MCF 10A (cell line): ENCODE measurements around the gene KLHL3. TPM values are rescaled to one million over a fixed set of nuclear protein-coding genes. Genes with fewer than 3 reads are reported as not detected.
A peak's percentile ranks its signal among the peaks of the same experiment; 100 is the strongest.

Experiments used
- BruUV-seq: library from RNA; stranded (reverse); fragments of 400-500 nt; replicated peaks from 2 replicates; lab custom pipeline; 2021; lab: Mats Ljungman, UMichigan
- CTCF ChIA-PET: fragments of 300-600 bp; sonication (Branson Sonifier 250); formaldehyde crosslinking; extraction: SDS; loops from one replicate; lab custom pipeline; 2021; ENCODE audit warnings: antibody characterized with exemption, inconsistent platforms; lab: Yijun Ruan, JAX
- POLR2A ChIA-PET: fragments of 300-600, 350-650 bp; sonication (Branson Sonifier 250); formaldehyde crosslinking; extraction: SDS; loops from one replicate; lab custom pipeline; 2020; ENCODE audit warnings: antibody characterized with exemption, inconsistent platforms; lab: Yijun Ruan, JAX
- DNase-seq: peaks from one replicate; pipeline ENCODE4 v3.0.0-alpha.2; 2018; ENCODE audit not compliant: unreplicated experiment
- H3K27ac Mint-ChIP-seq: one replicate; pipeline ENCODE4 v1.8.0; 2022; ENCODE audit warnings: mild to moderate bottlenecking, low read depth, mixed read lengths; ENCODE audit not compliant: unreplicated experiment
- H3K27me3 Mint-ChIP-seq: one replicate; pipeline ENCODE4 v1.8.0; 2022; ENCODE audit warnings: mixed read lengths; ENCODE audit not compliant: insufficient read depth, unreplicated experiment
- H3K36me3 Mint-ChIP-seq: one replicate; pipeline ENCODE4 v1.8.0; 2022; ENCODE audit warnings: mild to moderate bottlenecking, moderate library complexity, mixed read lengths; ENCODE audit not compliant: insufficient read depth, unreplicated experiment
- H3K4me1 Mint-ChIP-seq: one replicate; pipeline ENCODE4 v1.8.0; 2022; ENCODE audit warnings: mixed read lengths; ENCODE audit not compliant: insufficient read depth, unreplicated experiment
- H3K4me3 Mint-ChIP-seq: one replicate; pipeline ENCODE4 v1.8.0; 2022; ENCODE audit warnings: mild to moderate bottlenecking, moderate library complexity, mixed read lengths; ENCODE audit not compliant: unreplicated experiment
- H3K9me3 Mint-ChIP-seq: one replicate; pipeline ENCODE4 v1.8.0; 2022; ENCODE audit warnings: mixed read lengths; ENCODE audit not compliant: unreplicated experiment
- CTCF ChIP-seq: fragments of 200-600 bp; IDR thresholded peaks from one replicate; pipeline ENCODE4 v1.8.0; 2022; ENCODE audit warnings: antibody characterized with exemption, mild to moderate bottlenecking; ENCODE audit not compliant: unreplicated experiment
- intact Hi-C: fragments of 100-400 bp; cut with micrococcal nuclease; formaldehyde crosslinking; loops from 2 replicates; pipeline ENCODE4 v1.14.1; 2022
- total RNA-seq: library from RNA; stranded (reverse); gene quantifications from 2 replicates; pipeline ENCODE4 v1.2.3, GENCODE V29; 2022

Gene KLHL3
- total RNA-seq, 1 experiment from 2014 or later = 0.49 TPM

- no peaks in the 10 kb centered on the region for H3K27me3 Mint-ChIP-seq
- no peaks in the 10 kb centered on the region for H3K36me3 Mint-ChIP-seq
- H3K27ac Mint-ChIP-seq = no peak overlapping the region
- POLR2A ChIA-PET = no interaction called here
- CTCF ChIA-PET = interaction anchor here (0.7 to 1.1 kb wide), 6 partner anchors 11 to 1506 kb away, joined by 3 to 4 read pairs (median 3); no protein-coding TSS in a partner anchor
- TF ChIP-seq CTCF = peak; percentile 11
- no peaks in the 10 kb centered on the region for H3K9me3 Mint-ChIP-seq
- intact Hi-C loops = no loop called here
- H3K4me1 Mint-ChIP-seq = peaks cover 12% of the 10 kb centered on the region
- H3K4me3 Mint-ChIP-seq = no peak overlapping the region
- DNase-seq = peak; percentile 33
- BruUV-seq = no TSS peak
Measured at GRCh38 chr5:137580030-137580429, 155.9 kb downstream of the KLHL3 start.

DNA sequence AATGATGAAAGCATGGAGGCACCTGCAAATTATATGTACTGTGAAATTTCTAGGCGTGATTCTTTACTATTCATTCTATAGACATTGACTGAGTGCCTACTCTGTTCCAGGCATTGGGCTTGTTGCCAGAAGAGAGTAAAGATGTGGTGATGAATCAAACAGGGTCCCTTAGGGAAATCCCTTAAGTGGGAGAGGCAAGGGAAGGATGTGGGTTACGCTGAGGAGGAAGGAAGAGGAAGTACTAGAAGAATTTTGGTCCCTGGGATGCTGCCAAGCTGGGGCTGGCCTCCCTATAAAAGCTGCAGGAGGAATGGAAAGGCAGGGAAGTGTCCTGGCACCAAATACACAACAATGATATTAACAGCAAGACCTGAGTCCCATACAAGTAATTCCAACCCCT, 160.0 kb downstream of the KLHL3 start:
- H3K4me1 Mint-ChIP-seq = peaks cover 18% of the 10 kb centered on the region
- intact Hi-C loops = no loop called here
- POLR2A ChIA-PET = interaction anchor here (1.0 kb wide), 1 partner anchor 47 kb away, joined by 4 read pairs; no protein-coding TSS in a partner anchor
- peaks cover 5% of the 10 kb centered on the region for H3K36me3 Mint-ChIP-seq
- TF ChIP-seq CTCF = no peak
- CTCF ChIA-PET = interaction anchor here (1.3 to 1.7 kb wide), 2 partner anchors 12 to 54 kb away, joined by 4 to 5 read pairs; no protein-coding TSS in a partner anchor
- H3K27ac Mint-ChIP-seq = no peak overlapping the region
- no peak overlapping the region for H3K4me3 Mint-ChIP-seq
- H3K9me3 Mint-ChIP-seq = no peaks in the 10 kb centered on the region
- H3K27me3 Mint-ChIP-seq = no peaks in the 10 kb centered on the region
- peak; percentile 88 for DNase-seq
- BruUV-seq = no TSS peak

DNA sequence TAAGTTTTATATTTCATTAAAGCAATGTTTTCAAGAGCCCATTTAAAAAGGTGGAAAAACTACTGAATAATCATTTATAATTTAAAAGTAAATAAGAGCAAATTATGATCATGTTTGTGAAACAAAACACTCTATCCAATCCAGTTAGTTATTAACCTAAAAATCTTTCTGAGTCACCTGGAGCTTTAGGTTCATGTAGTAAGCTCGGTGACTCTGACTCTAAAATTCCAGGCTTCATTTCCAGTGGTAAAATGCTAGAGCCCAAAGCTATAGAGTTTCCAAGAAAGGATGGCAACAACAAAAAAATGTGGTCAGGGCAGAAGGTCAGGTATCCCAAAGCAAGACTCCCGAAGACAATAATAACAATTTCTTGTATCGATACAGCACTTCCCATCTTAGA, 160.7 kb downstream of the KLHL3 start:
- DNase-seq = no peak
- Mint-ChIP-seq H3K27me3 (no peaks in the 10 kb centered on the region), H3K36me3 (peaks cover 5% of the 10 kb centered on the region)

DNA sequence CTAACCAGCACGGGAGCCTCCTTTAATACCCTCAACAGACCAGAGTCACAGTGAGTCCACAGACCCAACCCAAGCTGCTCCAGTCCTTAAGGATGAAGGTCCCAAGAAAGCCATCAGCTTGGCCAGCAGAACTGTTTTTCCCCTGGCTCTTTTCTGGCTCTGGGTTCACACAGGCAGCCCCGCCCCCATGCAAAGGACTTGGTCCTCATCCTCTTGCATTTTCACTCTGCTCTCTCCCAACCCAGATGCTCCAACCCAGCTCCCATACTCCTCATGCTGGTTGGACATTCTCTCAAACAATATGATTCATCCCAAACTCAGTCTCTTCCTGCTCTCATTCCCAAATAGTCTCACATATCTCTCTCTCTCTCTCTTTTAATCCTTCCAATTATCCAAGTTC, 162.5 kb downstream of the KLHL3 start:
- ChIA-PET POLR2A (no interaction called here), CTCF (no interaction called here)
- Mint-ChIP-seq H3K27ac (no peak overlapping the region), H3K27me3 (no peaks in the 10 kb centered on the region), H3K9me3 (no peaks in the 10 kb centered on the region), H3K36me3 (peaks cover 5% of the 10 kb centered on the region), H3K4me1 (peaks cover 18% of the 10 kb centered on the region), H3K4me3 (no peak overlapping the region)
- TF ChIP-seq CTCF = no peak
- intact Hi-C loops = no loop called here
- BruUV-seq = no TSS peak
- no peak for DNase-seq

More for the DNA sequence above, 160.7 kb downstream of the KLHL3 start:
- Mint-ChIP-seq H3K9me3 (no peaks in the 10 kb centered on the region), H3K4me1 (peaks cover 18% of the 10 kb centered on the region), H3K27ac (no peak overlapping the region), H3K4me3 (no peak overlapping the region)
- POLR2A ChIA-PET = interaction anchor here (1.0 kb wide), 1 partner anchor 47 kb away, joined by 4 read pairs; no protein-coding TSS in a partner anchor
- BruUV-seq = no TSS peak
- intact Hi-C loops = no loop called here
- no peak for TF ChIP-seq CTCF
- CTCF ChIA-PET = interaction anchor here (0.6 to 1.3 kb wide), 3 partner anchors 13 to 94 kb away, joined by 3 to 4 read pairs (median 3); no protein-coding TSS in a partner anchor
